Measurements from ENCODE around the gene PPP1R15A. TPM values are rescaled to one million over a fixed set of nuclear protein-coding genes. Genes with fewer than 3 reads are reported as not detected.

PPP1R15A gene
- total and polyA plus RNA-seq, 2 of the 8 experiments (the other 6 are each of a cell fraction or from before 2014, with no cell fraction given), result 4.1 to 14.0 TPM

DNA sequence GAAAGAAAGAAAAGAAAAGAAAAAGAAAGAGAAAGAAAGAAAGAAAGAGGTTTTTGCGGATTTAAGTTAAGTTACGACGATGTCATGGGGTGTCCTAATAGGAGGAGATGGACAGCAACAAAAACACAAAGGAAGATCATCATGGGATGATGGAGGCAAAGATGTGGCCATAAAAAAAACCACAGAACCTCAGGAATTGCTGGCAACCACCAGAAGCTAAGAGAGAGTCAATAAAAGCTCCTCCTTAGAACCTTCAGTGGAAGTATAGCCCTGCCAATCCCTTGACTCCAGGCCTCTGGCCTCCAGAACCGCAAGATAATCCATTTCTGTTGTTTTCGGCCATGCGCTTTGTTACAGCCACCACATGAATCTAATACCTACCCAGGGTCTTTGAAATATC lies 15.3 kb upstream of the PPP1R15A start:
- Histone ChIP-seq H3K56ac (replicated peaks; ENCODE audit: insufficient read length, low read depth, low read length) (no peak overlapping the region), H3K4me1 (replicated peaks in 1 of 4; ENCODE audit: control insufficient read depth in 3 of 4, insufficient read depth in 4 of 4, low read length in 3 of 4) (peaks cover 0 to 6% (median 0%) of the 10 kb centered on the region in 4 experiments; a peak in 1 of 7 replicates), H3K14ac (ENCODE audit: insufficient read length) (no peak overlapping the region), H3K79me1 (ENCODE audit: low read depth, low read length) (0 out of 2 replicates have a peak, but pooled peaks cover 2% of the 10 kb centered on the region), H4K5ac (ENCODE audit: insufficient read length, low read depth, low read length) (no peak overlapping the region), H3K4me3 (ENCODE audit: extremely low read depth in 1 of 4, insufficient read depth in 2 of 4, low read depth in 3 of 4, low read length in 4 of 4) (no peak overlapping the region), H3K9ac (replicated peaks in 1 of 4; ENCODE audit: extremely low read depth in 1 of 4, low read depth in 3 of 4, low read length in 3 of 4) (no peak overlapping the region), H3K4me2 (ENCODE audit: insufficient read depth in 1 of 2, low read depth in 2 of 2, low read length in 2 of 2) (no peak overlapping the region), H3K23me2 (ENCODE audit: low read depth, low read length) (no peaks in the 10 kb centered on the region), H3K9me3 (ENCODE audit: insufficient read depth in 2 of 2, low read depth in 1 of 2, low read length in 1 of 2) (no peaks in the 10 kb centered on the region), H3K79me2 (ENCODE audit: control insufficient read depth in 1 of 2, insufficient read depth in 2 of 2, low read length in 2 of 2) (no peaks in the 10 kb centered on the region), H4K8ac (ENCODE audit: extremely low read depth, insufficient read depth, low read length) (no peak overlapping the region), H3K18ac (ENCODE audit: extremely low read depth, low read length) (no peak overlapping the region), H3K27me3 (replicated peaks in 1 of 4; ENCODE audit: control insufficient read depth in 3 of 4, extremely low read depth in 1 of 4, insufficient read depth in 3 of 4, low read length in 3 of 4) (no peaks in the 10 kb centered on the region; a peak in 1 of 7 replicates), H2BK12ac (ENCODE audit: low read depth, low read length) (no peak overlapping the region), H2BK120ac (replicated peaks; ENCODE audit: low read depth, low read length) (no peak overlapping the region), H2BK20ac (ENCODE audit: low read length) (no peak overlapping the region), H3K36me3 (ENCODE audit: control insufficient read depth in 2 of 4, insufficient read depth in 4 of 4, low read length in 3 of 4) (peaks cover 0 to 5% (median 0%) of the 10 kb centered on the region in 4 experiments; a peak in 1 of 8 replicates), H2AFZ (ENCODE audit: low read length) (no peak overlapping the region), H3K27ac (ENCODE audit: low read depth, low read length) (no peak overlapping the region), H3K4ac (replicated peaks; ENCODE audit: insufficient read length, low read depth, low read length) (no peak overlapping the region), H4K20me1 (replicated peaks in 1 of 2; ENCODE audit: control insufficient read depth in 1 of 2, insufficient read depth in 2 of 2, low read length in 2 of 2) (peaks cover 0 to 1% of the 10 kb centered on the region in 2 experiments), H2BK15ac (ENCODE audit: low read length) (no peak overlapping the region), H3K23ac (ENCODE audit: insufficient read length) (no peak overlapping the region), H2AK5ac (ENCODE audit: low read depth, low read length) (no peak overlapping the region), H4K91ac (replicated peaks; ENCODE audit: insufficient read length, low read length) (no peak overlapping the region), H2BK5ac (ENCODE audit: low read depth, low read length) (no peak overlapping the region)
- FAIRE-seq (no peak), DNase-seq (ENCODE audit: low read depth in 1 of 2, low spot score in 2 of 2) (no peak)
- ChIA-PET CTCF (ENCODE audit: partially characterized antibody) (no interaction called here), POLR2A (ENCODE audit: partially characterized antibody) (interaction anchor here (0.6 to 2.3 kb wide), 2 partner anchors 15 to 161 kb away, joined by 4 to 17 read pairs; partner anchors contain the start of genes FUT2 and PPP1R15A)
- WGBS, 2 experiments (ENCODE audit: extremely low coverage in 1 of 2, insufficient coverage in 1 of 2, insufficient read length in 1 of 2, insufficient replicate concordance in 2 of 2, low coverage in 1 of 2, low lambda C conversion rate in 2 of 2, missing lambda C conversion rate in 1 of 2), result 95 to 100% methylated on average over 3 to 6 of the region's 6 CpGs
- TF ChIP-seq SAP30 (IDR thresholded peaks at IDR 0.05; ENCODE audit: insufficient read depth, insufficient replicate concordance, low read length) (no peak), CREB1 (IDR thresholded peaks at IDR 0.05) (no peak), EP300 (IDR thresholded peaks at IDR 0.05; ENCODE audit: borderline replicate concordance in 1 of 2, low read depth in 2 of 2, low read length in 2 of 2) (no peak), TBP (IDR thresholded peaks at IDR 0.05; ENCODE audit: low read depth, low read length) (no peak), KDM1A (IDR thresholded peaks at IDR 0.05; ENCODE audit: borderline replicate concordance, low read length) (no peak), EGR1 (IDR thresholded peaks at IDR 0.05; ENCODE audit: borderline replicate concordance, low read depth, low read length) (no peak), SIRT6 (IDR thresholded peaks at IDR 0.05; ENCODE audit: low read length) (no peak), EZH2 (IDR thresholded peaks at IDR 0.05; ENCODE audit: low read depth, low read length, severe bottlenecking) (no peak), SUZ12 (IDR thresholded peaks at IDR 0.05; ENCODE audit: low read length) (no peak), ATF3 (IDR thresholded peaks at IDR 0.05; ENCODE audit: insufficient read depth, low read depth, low read length) (no peak), KDM5A (IDR thresholded peaks at IDR 0.05; ENCODE audit: low read length) (no peak), CBX5 (IDR thresholded peaks at IDR 0.05; ENCODE audit: low read depth, low read length) (no peak)
- TF ChIP-seq, protein P1, sequence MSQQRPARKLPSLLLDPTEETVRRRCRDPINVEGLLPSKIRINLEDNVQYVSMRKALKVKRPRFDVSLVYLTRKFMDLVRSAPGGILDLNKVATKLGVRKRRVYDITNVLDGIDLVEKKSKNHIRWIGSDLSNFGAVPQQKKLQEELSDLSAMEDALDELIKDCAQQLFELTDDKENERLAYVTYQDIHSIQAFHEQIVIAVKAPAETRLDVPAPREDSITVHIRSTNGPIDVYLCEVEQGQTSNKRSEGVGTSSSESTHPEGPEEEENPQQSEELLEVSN (IDR thresholded peaks at IDR 0.05), result no peak

All from H1 (cell line).